HepG2 (cell line): ENCODE results near the gene RBM12. TPM values are rescaled to one million over a fixed set of nuclear protein-coding genes. Genes with fewer than 3 reads are reported as not detected.

Experiments
- MIER3 ChIP-seq: IDR thresholded peaks from 2 replicates; pipeline ENCODE4 v1.6.1; 2016; ENCODE audit warnings: missing compliant biosample characterization, borderline replicate concordance
- polyA plus RNA-seq, 8 experiments: library from polyadenylated mRNA; depleted of rRNA in 3 of 8; stranded (reverse) in 7 of 8; unstranded in 1 of 8; fragments of >200 nt; fragmentation: Illumina TruSeq in 4 of 8; extraction: Trizol in 4 of 8; gene quantifications; 2 replicates each; pipeline versions ENCODE4 v1.2.1 to v1.2.3, GENCODE V29; 2011 to 2016; ENCODE audit warnings: low read depth in 4 of 8, missing spikeins in 1 of 8, mixed read lengths in 1 of 8; ENCODE audit not compliant: insufficient read depth in 1 of 8
- total RNA-seq, 5 experiments: library from RNA; depleted of rRNA; stranded (reverse); fragments of >200 nt; fragmentation: Illumina TruSeq; extraction: Trizol; gene quantifications; 2 replicates each; pipeline ENCODE4 v1.2.3, GENCODE V29; 2016; ENCODE audit warnings: low read depth in 1 of 5
- TF ChIP-seq, protein P1 (sequence below): sonication (generic); formaldehyde crosslinking; IDR thresholded peaks from 2 replicates; pipeline ENCODE4 v1.4.0; 2020; ENCODE audit warnings: mild to moderate bottlenecking, missing genetic modification reagents

Gene RBM12
- total and polyA plus RNA-seq, 2 of the 13 experiments (the other 11 are each of a cell fraction or from before 2014, with no cell fraction given): 97.9 to 104 TPM

DNA sequence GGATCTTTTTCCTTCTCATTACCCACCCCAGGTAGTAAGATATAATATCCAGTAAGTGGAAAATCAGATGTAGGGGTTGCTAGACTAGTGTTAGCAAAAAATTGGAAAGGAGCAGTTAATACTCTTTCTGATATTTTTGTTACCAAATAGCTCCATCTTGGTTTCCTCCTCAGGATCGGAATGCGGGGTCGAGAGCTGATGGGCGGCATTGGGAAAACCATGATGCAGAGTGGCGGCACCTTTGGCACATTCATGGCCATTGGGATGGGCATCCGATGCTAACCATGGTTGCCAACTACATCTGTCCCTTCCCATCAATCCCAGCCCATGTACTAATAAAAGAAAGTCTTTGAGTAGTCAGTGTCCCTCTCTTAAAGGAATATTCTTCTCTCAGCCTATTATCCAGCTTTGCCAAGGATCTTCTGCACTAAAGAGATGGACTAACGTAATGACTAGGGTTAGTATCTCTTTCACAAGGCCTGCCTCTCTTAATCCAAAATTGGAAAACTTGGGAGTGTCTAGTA, 36.0 kb upstream of the RBM12 start (continued):
- TF ChIP-seq, protein P1, sequence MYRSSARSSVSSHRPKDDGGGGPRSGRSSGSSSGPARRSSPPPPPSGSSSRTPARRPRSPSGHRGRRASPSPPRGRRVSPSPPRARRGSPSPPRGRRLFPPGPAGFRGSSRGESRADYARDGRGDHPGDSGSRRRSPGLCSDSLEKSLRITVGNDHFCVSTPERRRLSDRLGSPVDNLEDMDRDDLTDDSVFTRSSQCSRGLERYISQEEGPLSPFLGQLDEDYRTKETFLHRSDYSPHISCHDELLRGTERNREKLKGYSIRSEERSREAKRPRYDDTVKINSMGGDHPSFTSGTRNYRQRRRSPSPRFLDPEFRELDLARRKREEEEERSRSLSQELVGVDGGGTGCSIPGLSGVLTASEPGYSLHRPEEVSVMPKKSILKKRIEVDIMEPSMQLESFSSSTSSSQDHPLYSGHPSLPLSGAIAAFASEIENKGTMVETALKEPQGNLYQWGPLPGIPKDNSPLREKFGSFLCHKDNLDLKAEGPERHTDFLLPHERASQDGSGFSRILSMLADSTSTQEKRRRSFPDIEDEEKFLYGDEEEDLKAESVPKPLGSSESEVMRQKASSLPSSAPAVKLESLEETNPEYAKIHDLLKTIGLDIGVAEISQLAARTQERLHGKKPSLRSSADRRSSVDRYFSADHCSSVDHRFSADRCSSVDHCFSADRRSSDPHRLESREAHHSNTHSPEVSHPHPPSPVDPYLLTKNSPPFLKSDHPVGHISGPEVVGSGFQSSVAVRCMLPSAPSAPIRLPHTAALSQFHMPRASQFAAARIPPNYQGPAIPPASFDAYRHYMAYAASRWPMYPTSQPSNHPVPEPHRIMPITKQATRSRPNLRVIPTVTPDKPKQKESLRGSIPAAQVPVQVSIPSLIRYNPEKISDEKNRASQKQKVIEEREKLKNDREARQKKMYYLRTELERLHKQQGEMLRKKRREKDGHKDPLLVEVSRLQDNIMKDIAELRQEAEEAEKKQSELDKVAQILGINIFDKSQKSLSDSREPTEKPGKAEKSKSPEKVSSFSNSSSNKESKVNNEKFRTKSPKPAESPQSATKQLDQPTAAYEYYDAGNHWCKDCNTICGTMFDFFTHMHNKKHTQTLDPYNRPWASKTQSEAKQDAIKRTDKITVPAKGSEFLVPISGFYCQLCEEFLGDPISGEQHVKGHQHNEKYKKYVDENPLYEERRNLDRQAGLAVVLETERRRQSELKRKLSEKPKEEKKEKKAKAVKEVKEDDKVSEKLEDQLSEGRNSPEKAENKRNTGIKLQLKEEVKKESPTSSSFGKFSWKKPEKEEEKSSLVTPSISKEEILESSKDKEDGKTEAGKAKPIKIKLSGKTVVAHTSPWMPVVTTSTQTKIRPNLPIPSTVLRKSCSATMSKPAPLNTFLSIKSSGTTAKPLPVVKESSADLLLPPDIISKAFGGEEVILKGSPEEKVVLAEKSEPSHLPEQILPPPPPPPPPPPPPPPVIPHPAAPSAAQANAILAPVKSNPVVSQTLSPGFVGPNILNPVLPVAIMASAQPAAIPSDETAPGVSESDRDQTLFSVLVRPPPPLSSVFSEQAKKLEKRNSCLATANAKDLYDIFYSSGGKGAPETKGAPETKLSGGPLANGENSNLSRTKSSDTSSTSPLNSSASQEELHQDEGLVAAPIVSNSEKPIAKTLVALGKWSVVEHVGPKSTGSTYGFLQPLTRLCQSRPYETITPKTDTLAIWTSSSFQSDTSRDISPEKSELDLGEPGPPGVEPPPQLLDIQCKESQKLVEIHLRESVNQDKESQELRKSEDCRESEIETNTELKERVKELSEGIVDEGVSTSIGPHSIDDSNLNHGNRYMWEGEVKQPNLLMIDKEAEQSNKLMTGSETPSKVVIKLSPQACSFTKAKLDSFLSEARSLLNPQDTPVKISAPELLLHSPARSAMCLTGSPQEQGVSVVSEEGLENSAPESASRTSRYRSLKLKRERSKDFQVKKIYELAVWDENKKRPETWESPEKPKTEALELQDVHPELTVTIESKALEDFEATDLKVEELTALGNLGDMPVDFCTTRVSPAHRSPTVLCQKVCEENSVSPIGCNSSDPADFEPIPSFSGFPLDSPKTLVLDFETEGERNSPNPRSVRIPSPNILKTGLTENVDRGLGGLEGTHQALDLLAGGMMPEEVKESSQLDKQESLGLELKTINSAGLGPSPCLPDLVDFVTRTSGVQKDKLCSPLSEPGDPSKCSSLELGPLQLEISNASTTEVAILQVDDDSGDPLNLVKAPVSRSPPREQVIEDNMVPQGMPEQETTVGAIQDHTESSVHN (CRISPR knock-in tag): 0 out of 2 replicates have a peak, but pooled peaks have one; percentile 50
- no peak for TF ChIP-seq MIER3 (CRISPR knock-in tag)
